Nephron progenitor cell (in vitro differentiated cells): Measurements from ENCODE around the gene CLCNKB.
"Not testable (repeated sequence)": the region's sequence is repeated elsewhere in the genome, so short reads cannot be mapped to it uniquely, and the experiment has no call there.

Experiments used
- DNase-seq: peaks from one replicate; pipeline ENCODE4 v3.0.0; 2021
- H3K27ac Mint-ChIP-seq: 2 replicates; pipeline ENCODE4 v1.8.0; 2021; ENCODE audit warnings: mild to moderate bottlenecking, moderate library complexity, mixed read lengths
- H3K27me3 Mint-ChIP-seq: 2 replicates; pipeline ENCODE4 v1.8.0; 2021; ENCODE audit warnings: mild to moderate bottlenecking, low read depth, mixed read lengths; ENCODE audit not compliant: poor library complexity
- H3K36me3 Mint-ChIP-seq: 2 replicates; pipeline ENCODE4 v1.8.0; 2021; ENCODE audit warnings: low read depth, mixed read lengths
- H3K4me1 Mint-ChIP-seq: 2 replicates; pipeline ENCODE4 v1.8.0; 2021; ENCODE audit warnings: mixed read lengths
- H3K4me3 Mint-ChIP-seq: 2 replicates; pipeline ENCODE4 v1.8.0; 2021; ENCODE audit warnings: mild to moderate bottlenecking, moderate library complexity, mixed read lengths
- H3K9me3 Mint-ChIP-seq: 2 replicates; pipeline ENCODE4 v1.8.0; 2021; ENCODE audit warnings: mild to moderate bottlenecking, moderate library complexity, mixed read lengths
- CTCF ChIP-seq: fragments of 200-600 bp; sonication (generic); IDR thresholded peaks from 2 replicates; pipeline ENCODE4 v1.5.0; 2021; ENCODE audit warnings: antibody characterized with exemption

Gene CLCNKB

GRCh38 chr1:16038620-16038912, 5.0 kb upstream of the CLCNKB start:
- H3K27ac Mint-ChIP-seq = no peak overlapping the region
- no peak for TF ChIP-seq CTCF
- no peak overlapping the region for H3K4me3 Mint-ChIP-seq
- no peaks in the 10 kb centered on the region for H3K36me3 Mint-ChIP-seq
- H3K4me1 Mint-ChIP-seq = peaks cover 10% of the 10 kb centered on the region
- H3K27me3 Mint-ChIP-seq = peaks cover 30% of the 10 kb centered on the region
- H3K9me3 Mint-ChIP-seq = no peaks in the 10 kb centered on the region
- no peak for DNase-seq

GRCh38 chr1:16039871-16040270, 3.7 kb upstream of the CLCNKB start:
- H3K27me3 Mint-ChIP-seq = peaks cover 30% of the 10 kb centered on the region
- H3K4me1 Mint-ChIP-seq = peaks cover 17% of the 10 kb centered on the region
- not testable (repeated sequence) for H3K36me3 Mint-ChIP-seq, H3K27ac Mint-ChIP-seq, H3K4me3 Mint-ChIP-seq, H3K9me3 Mint-ChIP-seq, DNase-seq

GRCh38 chr1:16041200-16041599, 2.4 kb upstream of the CLCNKB start:
- TF ChIP-seq CTCF = no peak
- DNase-seq = no peak
- Mint-ChIP-seq H3K9me3 (no peaks in the 10 kb centered on the region), H3K4me3 (no peak overlapping the region), H3K36me3 (no peaks in the 10 kb centered on the region), H3K4me1 (peaks cover 17% of the 10 kb centered on the region), H3K27ac (no peak overlapping the region), H3K27me3 (peaks cover 27% of the 10 kb centered on the region)

- peaks cover 17% of the 10 kb centered on the region for H3K4me1 Mint-ChIP-seq
- H3K36me3 Mint-ChIP-seq = no peaks in the 10 kb centered on the region
Observed at GRCh38 chr1:16042096-16042495, 1.5 kb upstream of the CLCNKB start.

GRCh38 chr1:16042654-16043053, 928 bp upstream of the CLCNKB start:
- peaks cover 25% of the 10 kb centered on the region for H3K27me3 Mint-ChIP-seq
- H3K9me3 Mint-ChIP-seq, H3K4me3 Mint-ChIP-seq, DNase-seq, H3K36me3 Mint-ChIP-seq, H3K27ac Mint-ChIP-seq: not testable (repeated sequence)
- peaks cover 21% of the 10 kb centered on the region for H3K4me1 Mint-ChIP-seq

More at GRCh38 chr1:16042096-16042495, 1.5 kb upstream of the CLCNKB start:
- no peak for TF ChIP-seq CTCF
- Mint-ChIP-seq H3K27ac (no peak overlapping the region), H3K9me3 (no peaks in the 10 kb centered on the region), H3K27me3 (peaks cover 27% of the 10 kb centered on the region), H3K4me3 (no peak overlapping the region)
- no peak for DNase-seq

GRCh38 chr1:16043950-16044349, 368 bp downstream of the CLCNKB start:
- Mint-ChIP-seq H3K36me3 (no peaks in the 10 kb centered on the region), H3K4me3 (no peak overlapping the region), H3K4me1 (peaks cover 23% of the 10 kb centered on the region), H3K9me3 (no peaks in the 10 kb centered on the region), H3K27ac (no peak overlapping the region), H3K27me3 (peaks cover 19% of the 10 kb centered on the region)
- no peak for TF ChIP-seq CTCF
- DNase-seq = no peak

GRCh38 chr1:16046842-16047241, 3.3 kb downstream of the CLCNKB start:
- Mint-ChIP-seq H3K4me1 (peaks cover 29% of the 10 kb centered on the region), H3K27me3 (peaks cover 6% of the 10 kb centered on the region), H3K27ac (no peak overlapping the region)

More at GRCh38 chr1:16046842-16047241, 3.3 kb downstream of the CLCNKB start:
- Mint-ChIP-seq H3K4me3 (peak overlapping the region; percentile 36), H3K36me3 (no peaks in the 10 kb centered on the region), H3K9me3 (no peaks in the 10 kb centered on the region)
- no peak for DNase-seq
- TF ChIP-seq CTCF = no peak
